IMR-90 (cell line): ENCODE results near the gene CST11.
"Not testable (repeated sequence)": the region's sequence is repeated elsewhere in the genome, so short reads cannot be mapped to it uniquely, and the experiment has no call there.

Experiments
- BHLHE40 ChIP-seq: fragments of 150-350 bp; IDR thresholded peaks from 2 replicates; pipeline ENCODE4 v1.6.1; 2016; ENCODE audit warnings: mild to moderate bottlenecking, low read depth, low read length
- CEBPB ChIP-seq: IDR thresholded peaks from 2 replicates; pipeline ENCODE4 v1.6.1; 2012; ENCODE audit warnings: low read depth, low read length, improper control_type of control experiment
- CHD1 ChIP-seq: IDR thresholded peaks from 2 replicates; pipeline ENCODE4 v1.6.1; 2012; ENCODE audit warnings: low read depth, low read length, improper control_type of control experiment
- MXI1 ChIP-seq: IDR thresholded peaks from 2 replicates; pipeline ENCODE4 v1.6.1; 2012; ENCODE audit warnings: low read depth, mild to moderate bottlenecking, low read length, moderate library complexity, borderline replicate concordance
- POLR2A ChIP-seq: IDR thresholded peaks from 2 replicates; pipeline ENCODE4 v1.6.1; 2012; ENCODE audit warnings: mild to moderate bottlenecking, low read depth, low read length
- RAD21 ChIP-seq: IDR thresholded peaks from 2 replicates; pipeline ENCODE4 v1.6.1; 2012; ENCODE audit warnings: low read length, improper control_type of control experiment
- RFX5 ChIP-seq: IDR thresholded peaks from 2 replicates; pipeline ENCODE4 v1.8.0; 2012; ENCODE audit warnings: low read depth, mild to moderate bottlenecking, low read length, moderate library complexity
- SMC3 ChIP-seq: fragments of 150-350 bp; IDR thresholded peaks from 2 replicates; pipeline ENCODE4 v1.6.1; 2016; ENCODE audit warnings: low read depth, mild to moderate bottlenecking, antibody characterized with exemption, low read length, moderate library complexity
- TF ChIP-seq, protein P1 (sequence below): conservative IDR thresholded peaks from 2 replicates; pipeline ENCODE4 v1.5.1; 2012; ENCODE audit warnings: mild to moderate bottlenecking, low read depth, low read length, improper control_type of control experiment
- TF ChIP-seq, protein P2 (sequence below): fragments of 150-350 bp; IDR thresholded peaks from 2 replicates; pipeline ENCODE4 v1.6.1; 2017; ENCODE audit warnings: mild to moderate bottlenecking, antibody characterized with exemption, low read length, low read depth

DNA sequence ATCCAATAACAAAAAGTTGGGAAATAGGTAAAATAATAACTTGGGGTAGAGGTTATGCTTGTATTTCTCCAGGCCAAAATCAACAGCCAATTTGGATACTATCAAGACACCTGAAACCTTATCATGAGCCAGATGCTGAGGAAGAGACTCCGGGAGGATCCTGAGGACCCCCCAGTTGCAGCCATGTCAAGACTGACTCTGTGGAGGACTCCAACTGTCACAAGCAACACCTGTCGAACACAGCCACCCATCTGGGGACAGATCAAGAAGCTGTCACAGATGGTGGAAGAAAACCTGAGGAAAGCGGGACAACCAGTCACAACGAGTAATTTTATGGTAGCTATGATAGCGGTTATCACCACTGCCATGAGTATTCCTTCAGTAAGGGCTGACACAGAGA lies 19.6 kb upstream of the CST11 start:
- TF ChIP-seq, protein P1, sequence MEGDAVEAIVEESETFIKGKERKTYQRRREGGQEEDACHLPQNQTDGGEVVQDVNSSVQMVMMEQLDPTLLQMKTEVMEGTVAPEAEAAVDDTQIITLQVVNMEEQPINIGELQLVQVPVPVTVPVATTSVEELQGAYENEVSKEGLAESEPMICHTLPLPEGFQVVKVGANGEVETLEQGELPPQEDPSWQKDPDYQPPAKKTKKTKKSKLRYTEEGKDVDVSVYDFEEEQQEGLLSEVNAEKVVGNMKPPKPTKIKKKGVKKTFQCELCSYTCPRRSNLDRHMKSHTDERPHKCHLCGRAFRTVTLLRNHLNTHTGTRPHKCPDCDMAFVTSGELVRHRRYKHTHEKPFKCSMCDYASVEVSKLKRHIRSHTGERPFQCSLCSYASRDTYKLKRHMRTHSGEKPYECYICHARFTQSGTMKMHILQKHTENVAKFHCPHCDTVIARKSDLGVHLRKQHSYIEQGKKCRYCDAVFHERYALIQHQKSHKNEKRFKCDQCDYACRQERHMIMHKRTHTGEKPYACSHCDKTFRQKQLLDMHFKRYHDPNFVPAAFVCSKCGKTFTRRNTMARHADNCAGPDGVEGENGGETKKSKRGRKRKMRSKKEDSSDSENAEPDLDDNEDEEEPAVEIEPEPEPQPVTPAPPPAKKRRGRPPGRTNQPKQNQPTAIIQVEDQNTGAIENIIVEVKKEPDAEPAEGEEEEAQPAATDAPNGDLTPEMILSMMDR, result not testable (repeated sequence)
- not testable (repeated sequence) for TF ChIP-seq POLR2A, CHD1, RAD21, MXI1, SMC3, CEBPB, RFX5, BHLHE40
- TF ChIP-seq, protein P2, sequence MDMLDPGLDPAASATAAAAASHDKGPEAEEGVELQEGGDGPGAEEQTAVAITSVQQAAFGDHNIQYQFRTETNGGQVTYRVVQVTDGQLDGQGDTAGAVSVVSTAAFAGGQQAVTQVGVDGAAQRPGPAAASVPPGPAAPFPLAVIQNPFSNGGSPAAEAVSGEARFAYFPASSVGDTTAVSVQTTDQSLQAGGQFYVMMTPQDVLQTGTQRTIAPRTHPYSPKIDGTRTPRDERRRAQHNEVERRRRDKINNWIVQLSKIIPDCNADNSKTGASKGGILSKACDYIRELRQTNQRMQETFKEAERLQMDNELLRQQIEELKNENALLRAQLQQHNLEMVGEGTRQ, result not testable (repeated sequence)
